HG02623 (cell line): ENCODE results near the gene HIP1R.
A peak's percentile ranks its signal among the peaks of the same experiment; 100 is the strongest.
"Not testable (repeated sequence)": the region's sequence is repeated elsewhere in the genome, so short reads cannot be mapped to it uniquely, and the experiment has no call there.

Experiments
- ATAC-seq: cut with Tn5 transposase; IDR thresholded peaks from one replicate; pipeline ENCODE4 v1.9.1; 2021; ENCODE audit warnings: moderate library complexity; ENCODE audit not compliant: unreplicated experiment

The HIP1R gene

GRCh38 chr12:122874081-122874480, 38.8 kb downstream of the HIP1R start:
- no peak for ATAC-seq

DNA sequence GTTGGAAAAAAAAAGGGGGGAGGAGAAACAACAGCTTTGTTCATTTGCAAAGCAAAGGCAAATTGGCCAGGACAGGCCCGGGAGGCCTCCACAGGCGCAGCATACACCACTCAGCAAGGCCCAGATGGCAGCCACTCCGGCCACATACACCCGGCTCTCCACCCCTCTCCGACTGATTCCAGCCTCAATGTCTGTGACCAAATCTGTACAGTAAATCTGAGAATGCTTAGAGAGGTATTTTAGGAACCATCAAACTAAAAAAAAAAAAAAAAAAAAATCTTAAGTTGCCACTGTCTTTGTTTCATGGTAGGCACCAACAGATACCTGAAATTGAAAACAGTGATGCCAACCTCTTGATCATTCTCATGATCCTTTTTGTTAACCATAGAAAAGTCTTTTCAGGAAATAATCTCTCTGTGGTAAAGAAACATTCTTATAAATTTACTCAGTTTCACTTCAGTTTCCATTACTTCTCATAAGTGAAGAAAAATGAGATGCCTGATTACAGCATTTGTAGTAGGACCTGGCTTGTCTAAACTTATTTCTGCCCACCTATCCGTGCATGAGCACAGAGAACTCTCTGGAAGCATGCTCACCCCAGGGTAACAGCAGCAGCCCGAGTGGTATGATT, 40.4 kb downstream of the HIP1R start:
- ATAC-seq = no peak

- not testable (repeated sequence) for ATAC-seq
Measured at GRCh38 chr12:122876281-122876680, 41.0 kb downstream of the HIP1R start.

GRCh38 chr12:122876731-122877130, 41.5 kb downstream of the HIP1R start:
- ATAC-seq = no peak

DNA sequence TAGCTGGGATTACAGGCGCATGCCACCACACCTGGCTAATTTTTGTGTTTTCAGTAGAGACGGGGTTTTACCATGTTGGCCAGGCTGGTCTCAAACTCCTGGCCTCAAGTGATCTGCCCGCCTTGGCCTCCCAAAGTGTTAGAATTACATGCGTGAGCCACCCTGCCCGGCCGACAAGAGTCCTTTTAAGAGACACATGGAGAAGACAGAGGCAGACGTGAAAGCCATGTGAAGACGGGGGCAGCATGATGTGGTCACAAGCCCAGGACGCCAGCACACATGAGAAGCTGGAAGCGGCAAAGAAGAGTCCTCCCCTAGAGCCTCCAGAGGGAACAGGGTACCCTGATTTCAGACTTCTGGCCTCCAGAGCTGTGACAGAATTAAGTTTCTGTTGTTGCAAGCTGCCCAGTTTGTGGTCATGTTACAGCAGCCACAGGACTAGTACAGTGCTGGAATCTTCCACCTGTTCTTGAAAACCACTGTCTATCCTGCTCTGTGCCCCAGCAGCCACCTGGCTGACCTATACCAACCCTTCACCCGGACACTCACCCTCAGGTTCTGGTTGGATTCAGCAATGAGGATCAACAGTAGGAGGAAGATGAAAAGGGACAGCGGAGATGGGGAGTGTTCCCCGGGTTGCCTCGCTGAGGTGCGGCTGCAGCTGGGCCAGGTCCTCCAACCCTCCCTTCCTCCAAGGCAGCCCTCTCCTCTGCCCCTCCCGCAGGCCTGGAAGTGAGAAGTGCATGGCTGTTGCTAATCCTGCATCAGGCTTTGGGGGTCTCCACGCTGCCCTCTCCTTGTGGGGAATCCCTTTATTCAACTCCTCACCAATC, 43.7 kb downstream of the HIP1R start:
- ATAC-seq = no peak

GRCh38 chr12:122880155-122880667, 45.0 kb downstream of the HIP1R start:
- no peak for ATAC-seq

DNA sequence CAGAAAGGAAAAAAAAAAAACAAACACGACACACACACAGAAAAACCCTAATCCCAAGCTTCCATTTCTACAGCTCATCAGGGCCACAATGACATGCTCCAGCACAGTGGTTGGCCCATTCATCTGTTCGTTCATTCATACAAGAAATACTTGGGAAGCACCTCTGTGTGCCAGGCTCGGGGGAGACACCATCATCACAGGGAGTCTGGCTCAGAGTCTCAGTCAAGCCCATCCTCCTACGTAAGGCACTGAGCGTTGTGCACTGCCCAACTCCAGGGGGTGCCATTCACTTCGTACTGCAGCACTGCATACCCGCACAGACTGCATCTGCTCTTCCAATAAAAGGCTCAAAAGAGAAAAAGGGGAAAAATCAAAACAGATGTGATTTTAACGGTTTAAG, 45.4 kb downstream of the HIP1R start:
- no peak for ATAC-seq

DNA sequence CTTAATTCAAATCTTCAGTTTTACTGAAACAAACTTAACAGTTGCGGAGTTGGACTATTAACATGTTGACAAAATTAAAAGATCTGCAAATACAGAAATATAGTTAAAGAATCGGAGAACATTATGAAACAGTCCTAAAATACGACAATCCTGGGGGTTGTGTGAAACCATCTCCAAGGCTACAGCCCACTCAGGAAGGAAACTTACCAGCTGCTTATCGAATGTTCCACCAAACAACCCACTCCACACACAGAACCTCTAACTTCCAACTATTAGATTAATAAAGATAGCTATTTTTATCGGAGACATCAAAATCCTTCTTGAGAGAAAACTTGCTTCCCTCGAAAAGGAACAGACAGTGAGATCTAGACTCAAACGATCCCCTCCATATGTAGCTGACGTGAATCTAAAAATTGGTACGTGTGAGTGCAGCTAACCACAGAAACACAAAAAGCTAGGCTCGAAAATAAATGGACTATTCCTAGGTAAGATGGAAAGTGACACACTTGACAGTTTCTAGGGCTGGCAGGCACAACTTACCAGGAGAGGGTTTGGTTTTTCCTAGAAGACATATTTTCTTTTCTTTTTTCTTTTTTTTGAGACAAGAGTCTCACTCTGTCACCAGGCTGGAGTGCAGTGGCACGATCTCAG, 47.8 kb downstream of the HIP1R start:
- ATAC-seq = no peak

DNA sequence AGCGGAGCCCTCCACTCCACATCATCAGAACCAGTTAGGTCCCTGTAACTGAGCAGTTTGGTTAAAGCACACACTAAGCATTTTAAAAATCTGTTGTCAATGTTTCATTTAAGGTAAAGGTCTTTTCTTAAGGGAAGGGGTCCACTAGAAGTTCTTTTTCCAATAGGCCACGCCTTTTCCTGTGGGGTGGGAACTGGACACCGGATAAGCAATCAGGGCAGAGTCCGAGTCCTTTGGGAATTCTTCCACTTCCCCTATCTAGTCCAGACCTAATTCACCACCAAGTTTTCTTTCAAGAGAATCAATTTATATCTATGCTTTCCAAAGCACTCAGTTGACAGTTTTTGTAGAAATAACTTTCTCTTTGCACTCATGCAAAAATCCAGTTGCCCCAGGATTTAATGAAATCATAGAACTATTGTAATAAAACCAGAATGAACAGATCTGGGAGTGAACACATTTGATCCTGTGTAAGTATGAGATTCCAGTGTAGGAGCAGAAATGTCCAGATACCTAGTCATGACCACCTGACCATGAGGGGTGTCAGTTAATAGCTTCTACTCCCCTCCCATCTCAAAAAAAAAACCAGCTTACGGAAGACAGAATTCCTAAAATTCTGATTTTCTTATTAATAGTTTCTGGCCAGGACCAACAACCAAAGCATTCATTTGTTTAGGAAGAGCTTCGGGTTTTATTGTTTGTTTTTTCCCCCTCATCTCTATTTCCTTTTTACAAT, 49.0 kb downstream of the HIP1R start:
- no peak for ATAC-seq

DNA sequence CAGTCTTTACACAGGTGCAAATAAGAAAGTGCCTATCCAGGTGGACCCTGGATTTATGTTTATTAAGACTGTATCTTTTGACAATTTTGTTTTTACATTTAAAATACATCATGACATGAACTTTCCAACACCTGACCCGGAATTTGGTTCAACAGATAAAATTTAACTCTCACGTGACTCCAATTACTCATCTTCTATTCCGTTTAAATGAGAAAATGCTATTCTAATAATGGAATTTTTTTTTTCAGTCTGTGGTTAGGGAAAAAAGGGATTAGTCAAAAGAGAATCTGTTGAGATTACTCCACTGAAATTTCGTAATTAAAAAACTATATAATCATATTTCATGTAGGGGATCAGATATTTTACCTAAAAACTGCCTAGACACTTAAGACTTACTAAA, 49.6 kb downstream of the HIP1R start:
- ATAC-seq = no peak

GRCh38 chr12:122886161-122886560, 50.9 kb downstream of the HIP1R start:
- ATAC-seq = no peak

DNA sequence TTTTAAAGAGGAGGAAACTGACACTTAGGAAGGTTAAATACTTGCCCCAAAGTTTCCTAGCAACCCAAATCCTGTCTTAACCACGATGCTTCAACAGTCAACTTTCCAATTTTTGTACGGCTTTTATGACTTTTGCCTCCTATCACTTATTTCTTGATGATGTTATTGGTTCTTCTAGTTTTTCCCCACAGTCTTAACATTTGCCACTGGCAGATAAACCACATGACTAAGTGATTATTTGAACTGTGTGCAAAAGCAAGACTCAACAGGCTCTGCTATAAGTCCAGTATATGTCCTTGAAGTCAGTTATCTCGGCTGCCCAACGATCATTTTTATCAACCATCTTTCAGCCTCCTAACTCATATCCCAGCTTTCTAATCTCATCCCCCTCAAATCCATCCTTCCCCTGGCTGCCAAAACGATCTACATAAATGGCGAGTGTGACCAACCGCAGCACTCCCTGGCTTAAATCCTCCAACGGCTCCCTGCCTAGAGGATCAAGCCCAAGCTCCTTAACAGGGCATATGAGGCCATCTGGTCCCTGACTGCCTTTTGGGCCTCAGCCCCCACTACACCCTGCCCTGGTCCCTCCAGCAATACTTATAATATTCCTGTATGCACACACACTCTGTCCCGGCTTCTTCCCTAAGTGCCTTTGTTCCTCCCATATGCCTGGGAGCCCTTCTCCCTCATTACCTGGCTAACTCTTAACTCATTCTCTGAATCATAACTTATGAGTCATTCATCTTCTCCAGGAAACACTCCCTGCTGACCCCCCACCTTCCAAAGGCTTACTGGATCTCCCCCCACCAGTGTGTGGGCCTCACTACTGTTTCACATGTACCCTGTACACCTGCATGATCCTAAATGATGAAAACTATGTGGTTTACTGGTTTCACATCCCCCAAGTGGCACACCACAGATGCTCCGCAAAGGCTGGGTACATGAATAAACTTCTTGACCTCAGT, 51.9 kb downstream of the HIP1R start:
- ATAC-seq = peak; percentile 76

GRCh38 chr12:122887819-122888212, 52.6 kb downstream of the HIP1R start:
- ATAC-seq = peak; percentile 23

DNA sequence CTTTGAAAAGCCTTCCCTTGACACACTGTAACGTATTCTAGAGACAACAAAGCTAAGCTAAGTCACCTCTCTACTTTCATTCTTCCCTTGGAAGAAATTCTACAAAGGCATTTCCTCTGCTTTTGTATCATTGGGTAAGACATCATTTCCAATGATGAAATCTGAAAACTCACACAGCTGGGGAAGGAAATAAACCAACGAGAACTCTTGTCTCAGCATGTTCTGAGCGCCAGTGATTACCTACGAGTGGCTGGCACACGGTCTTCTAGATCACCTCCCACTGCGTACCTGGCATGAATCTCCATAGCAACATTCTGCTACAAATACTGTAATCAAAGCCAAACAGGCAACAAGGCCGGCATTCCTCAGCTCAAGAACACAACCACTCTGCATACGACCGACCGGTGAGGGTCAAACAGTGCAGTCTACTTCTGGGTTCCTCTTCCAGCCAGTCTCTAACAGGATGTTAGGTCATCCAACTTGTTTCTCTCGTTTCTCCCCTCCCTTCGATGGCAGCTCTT, 53.0 kb downstream of the HIP1R start:
- no peak for ATAC-seq

DNA sequence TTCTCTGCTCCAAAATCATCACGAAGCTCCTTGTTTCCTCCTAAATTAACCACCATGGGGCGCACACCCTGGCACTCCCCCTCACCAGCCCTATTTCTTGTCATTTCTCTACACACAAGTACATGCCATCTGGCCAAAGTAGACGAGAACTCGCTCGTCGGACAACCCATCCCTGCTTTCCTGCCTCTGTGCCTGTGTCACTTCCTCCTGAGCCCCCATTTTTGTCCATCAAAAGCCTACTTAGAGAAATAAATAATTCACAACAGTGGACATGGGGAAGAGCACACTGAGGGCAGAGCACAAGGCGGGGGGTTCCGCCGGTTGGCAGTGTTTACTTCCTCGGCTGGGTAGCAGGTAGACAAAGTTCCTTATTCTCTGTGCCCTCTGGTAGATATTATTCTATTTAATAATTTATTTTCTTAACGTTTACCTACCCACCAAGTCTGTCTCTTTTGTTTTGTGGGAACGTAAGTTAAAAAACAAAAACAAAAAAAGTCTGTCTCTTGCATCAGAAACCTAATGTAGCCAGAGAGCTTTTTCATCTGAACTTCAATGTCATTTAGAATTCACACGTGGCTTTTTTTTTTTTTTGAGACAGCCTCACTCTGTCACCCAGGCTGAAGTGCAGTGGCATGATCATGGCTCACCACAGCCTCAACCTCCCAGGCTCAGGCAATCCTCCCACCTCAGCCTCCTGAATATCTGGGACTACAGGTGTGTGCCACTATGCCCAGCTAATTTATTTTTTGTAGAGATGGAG, 54.7 kb downstream of the HIP1R start:
- ATAC-seq = no peak

DNA sequence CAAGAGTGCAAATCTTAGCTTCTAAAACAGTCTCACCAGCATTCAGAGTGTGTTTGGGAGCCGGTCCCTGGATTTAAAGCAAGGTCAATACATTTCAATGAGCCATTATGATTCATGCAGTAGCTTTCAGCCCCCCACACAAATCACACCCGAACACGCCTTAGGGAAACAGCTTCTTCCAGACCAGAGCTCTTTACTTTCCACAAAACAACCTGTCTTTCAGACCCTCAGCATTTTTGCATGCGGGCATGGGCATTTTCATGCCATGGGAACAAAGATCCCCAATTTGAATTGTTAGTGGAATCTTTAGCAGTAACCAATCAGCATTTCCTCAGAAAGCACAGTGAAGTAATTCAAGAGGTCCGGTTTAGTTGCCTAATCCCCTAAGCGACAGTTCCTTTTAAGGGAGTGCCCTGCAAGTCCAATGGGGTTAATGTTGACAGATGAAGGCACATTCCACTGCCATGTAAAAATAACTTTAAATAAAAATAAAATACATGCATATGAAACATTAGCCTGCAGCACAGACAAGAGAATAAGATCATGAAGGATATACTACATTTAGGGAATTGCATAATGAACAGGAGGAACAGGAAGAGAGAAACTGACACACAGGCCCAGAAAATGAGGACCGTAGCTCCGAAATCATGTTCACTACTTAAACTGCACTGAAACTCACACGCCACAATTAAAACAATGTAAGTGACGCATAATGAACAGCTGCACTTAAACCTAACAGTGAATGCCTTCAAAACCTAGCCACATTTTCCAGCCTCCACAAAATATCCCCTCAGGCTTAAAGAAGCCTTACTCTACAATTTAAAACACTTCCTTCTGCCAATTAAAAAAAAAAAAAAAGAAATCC, 56.6 kb downstream of the HIP1R start:
- ATAC-seq = no peak

- not testable (repeated sequence) for ATAC-seq
Measured at GRCh38 chr12:122892724-122893123, 57.5 kb downstream of the HIP1R start.
